ENCODE results near the gene WDFY4.

The WDFY4 gene

DNA sequence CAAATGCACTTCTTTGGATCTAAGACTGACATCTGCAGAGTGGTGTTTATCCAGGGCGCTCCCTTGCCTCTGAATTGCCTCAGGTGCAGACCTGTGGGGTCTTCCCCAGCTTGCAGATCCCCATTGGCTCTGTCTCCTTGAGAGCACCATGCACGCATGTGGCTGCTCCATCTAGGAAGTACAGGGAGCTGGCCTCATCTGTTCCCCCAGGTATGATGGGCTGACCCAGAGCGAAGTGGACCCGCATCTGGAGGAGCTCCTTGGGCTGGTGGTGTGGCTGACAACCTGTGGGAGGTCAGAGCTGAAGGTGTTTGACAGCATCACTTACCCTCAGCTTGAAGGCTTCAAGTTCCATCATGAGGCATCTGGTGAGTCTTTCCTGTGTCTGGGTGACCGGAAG lies 44.5 kb downstream of the WDFY4 start:
- H3K4me3 ChIP-seq (ENCODE audit: low read depth, low read length): no peak overlapping the region
- H3K9ac ChIP-seq: no peak overlapping the region
- no peak overlapping the region for H3K4me2 ChIP-seq (ENCODE audit: low read length)
- H3K9me3 ChIP-seq (ENCODE audit: control insufficient read depth, low read length): no peaks in the 10 kb centered on the region
- H3K79me2 ChIP-seq: no peaks in the 10 kb centered on the region
- TF ChIP-seq, protein P1, sequence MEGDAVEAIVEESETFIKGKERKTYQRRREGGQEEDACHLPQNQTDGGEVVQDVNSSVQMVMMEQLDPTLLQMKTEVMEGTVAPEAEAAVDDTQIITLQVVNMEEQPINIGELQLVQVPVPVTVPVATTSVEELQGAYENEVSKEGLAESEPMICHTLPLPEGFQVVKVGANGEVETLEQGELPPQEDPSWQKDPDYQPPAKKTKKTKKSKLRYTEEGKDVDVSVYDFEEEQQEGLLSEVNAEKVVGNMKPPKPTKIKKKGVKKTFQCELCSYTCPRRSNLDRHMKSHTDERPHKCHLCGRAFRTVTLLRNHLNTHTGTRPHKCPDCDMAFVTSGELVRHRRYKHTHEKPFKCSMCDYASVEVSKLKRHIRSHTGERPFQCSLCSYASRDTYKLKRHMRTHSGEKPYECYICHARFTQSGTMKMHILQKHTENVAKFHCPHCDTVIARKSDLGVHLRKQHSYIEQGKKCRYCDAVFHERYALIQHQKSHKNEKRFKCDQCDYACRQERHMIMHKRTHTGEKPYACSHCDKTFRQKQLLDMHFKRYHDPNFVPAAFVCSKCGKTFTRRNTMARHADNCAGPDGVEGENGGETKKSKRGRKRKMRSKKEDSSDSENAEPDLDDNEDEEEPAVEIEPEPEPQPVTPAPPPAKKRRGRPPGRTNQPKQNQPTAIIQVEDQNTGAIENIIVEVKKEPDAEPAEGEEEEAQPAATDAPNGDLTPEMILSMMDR (IDR thresholded peaks at IDR 0.05): no peak
- H3K36me3 ChIP-seq (ENCODE audit: control insufficient read depth, insufficient read depth, low read length): no peaks in the 10 kb centered on the region
- H3K27me3 ChIP-seq (ENCODE audit: control insufficient read depth, insufficient read depth, low read length): no peaks in the 10 kb centered on the region
- no peak overlapping the region for H2AFZ ChIP-seq
- no peaks in the 10 kb centered on the region for H3K4me1 ChIP-seq
- H3K27ac ChIP-seq: no peak overlapping the region

DNA sequence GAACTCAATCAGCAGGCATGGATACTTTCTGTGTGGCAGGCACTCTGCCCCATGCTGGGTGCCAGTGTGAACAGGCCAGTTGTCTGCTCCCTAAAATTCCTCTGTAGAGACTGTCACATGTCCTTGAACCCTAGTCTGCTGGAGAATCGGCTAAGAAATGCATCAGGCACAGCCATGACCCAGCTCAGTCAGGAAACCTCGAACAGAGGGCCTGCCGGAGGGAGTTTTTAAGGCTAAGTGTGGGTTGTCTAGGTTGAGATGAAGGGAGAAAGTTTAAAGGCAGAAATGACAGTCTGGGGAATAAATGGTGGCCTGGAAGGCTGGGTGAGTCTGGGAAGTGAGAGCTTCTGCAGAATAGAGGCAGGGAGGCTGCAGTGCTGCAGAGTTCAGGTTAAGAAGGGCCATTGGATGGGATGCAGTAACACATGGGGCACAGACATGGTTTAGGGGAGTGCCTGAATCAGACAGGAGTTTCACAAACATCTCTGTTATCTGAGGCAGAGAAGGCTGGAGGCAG lies 45.3 kb downstream of the WDFY4 start:
- Histone ChIP-seq H3K4me2 (ENCODE audit: low read length) (no peak overlapping the region), H3K4me1 (no peaks in the 10 kb centered on the region), H3K27ac (no peak overlapping the region), H3K9ac (no peak overlapping the region), H3K36me3 (ENCODE audit: control insufficient read depth, insufficient read depth, low read length) (no peaks in the 10 kb centered on the region), H3K9me3 (ENCODE audit: control insufficient read depth, low read length) (no peaks in the 10 kb centered on the region), H2AFZ (no peak overlapping the region), H3K4me3 (ENCODE audit: low read depth, low read length) (no peak overlapping the region), H3K79me2 (no peaks in the 10 kb centered on the region), H3K27me3 (ENCODE audit: control insufficient read depth, insufficient read depth, low read length) (no peaks in the 10 kb centered on the region)
- TF ChIP-seq, protein P1 (IDR thresholded peaks at IDR 0.05): no peak

DNA sequence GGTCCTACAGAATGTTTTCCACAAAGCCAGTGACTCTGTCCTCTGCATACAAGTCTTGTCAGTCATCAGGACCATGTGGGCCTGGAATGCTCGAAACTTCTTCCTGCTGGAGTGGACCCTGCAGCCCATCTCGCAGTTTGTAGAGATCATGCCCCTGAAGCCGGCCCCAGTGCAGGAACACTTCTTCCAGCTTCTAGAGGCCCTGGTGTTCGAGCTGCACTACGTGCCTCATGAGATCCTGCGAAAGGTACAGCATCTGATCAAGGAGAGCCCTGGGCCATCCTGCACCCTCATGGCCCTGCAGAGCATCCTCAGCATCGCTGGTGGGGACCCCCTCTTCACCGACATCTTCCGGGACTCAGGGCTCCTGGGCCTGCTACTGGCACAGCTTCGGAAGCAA lies 46.5 kb downstream of the WDFY4 start:
- Histone ChIP-seq H3K27ac (no peak overlapping the region), H3K4me2 (ENCODE audit: low read length) (no peak overlapping the region)

DNA sequence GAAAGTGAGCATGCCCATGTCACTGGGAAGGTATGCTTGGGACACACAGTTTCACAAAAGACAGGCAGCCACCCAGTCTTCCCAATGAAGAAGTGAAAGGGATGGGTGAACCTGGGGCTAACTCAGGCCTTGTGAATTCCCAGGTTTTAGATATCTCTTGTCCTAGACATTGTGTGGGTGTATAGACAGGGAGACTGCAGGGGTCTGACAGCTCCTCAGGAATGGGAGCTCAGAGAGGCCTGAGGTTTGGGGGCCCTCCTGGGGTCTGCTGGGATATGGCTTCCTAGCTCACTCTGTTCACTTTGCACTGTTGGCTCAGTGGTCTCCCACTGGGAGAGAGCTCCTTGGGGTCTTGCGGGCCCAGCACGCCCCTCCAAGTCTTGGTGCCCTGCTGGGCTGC lies 47.0 kb downstream of the WDFY4 start:
- Histone ChIP-seq H3K27me3 (ENCODE audit: control insufficient read depth, insufficient read depth, low read length) (no peaks in the 10 kb centered on the region), H3K36me3 (ENCODE audit: control insufficient read depth, insufficient read depth, low read length) (no peaks in the 10 kb centered on the region), H3K79me2 (no peaks in the 10 kb centered on the region), H3K9ac (no peak overlapping the region), H3K4me2 (ENCODE audit: low read length) (no peak overlapping the region), H3K27ac (no peak overlapping the region), H3K4me1 (no peaks in the 10 kb centered on the region), H2AFZ (no peak overlapping the region), H3K9me3 (ENCODE audit: control insufficient read depth, low read length) (no peaks in the 10 kb centered on the region), H3K4me3 (ENCODE audit: low read depth, low read length) (no peak overlapping the region)
- TF ChIP-seq, protein P1 (IDR thresholded peaks at IDR 0.05): no peak

More for the DNA sequence above, 46.5 kb downstream of the WDFY4 start:
- Histone ChIP-seq H3K4me1 (no peaks in the 10 kb centered on the region), H3K36me3 (ENCODE audit: control insufficient read depth, insufficient read depth, low read length) (no peaks in the 10 kb centered on the region), H3K79me2 (no peaks in the 10 kb centered on the region), H3K4me3 (ENCODE audit: low read depth, low read length) (no peak overlapping the region), H3K9me3 (ENCODE audit: control insufficient read depth, low read length) (no peaks in the 10 kb centered on the region), H2AFZ (no peak overlapping the region), H3K27me3 (ENCODE audit: control insufficient read depth, insufficient read depth, low read length) (no peaks in the 10 kb centered on the region), H3K9ac (no peak overlapping the region)
- TF ChIP-seq, protein P1 (IDR thresholded peaks at IDR 0.05): no peak

DNA sequence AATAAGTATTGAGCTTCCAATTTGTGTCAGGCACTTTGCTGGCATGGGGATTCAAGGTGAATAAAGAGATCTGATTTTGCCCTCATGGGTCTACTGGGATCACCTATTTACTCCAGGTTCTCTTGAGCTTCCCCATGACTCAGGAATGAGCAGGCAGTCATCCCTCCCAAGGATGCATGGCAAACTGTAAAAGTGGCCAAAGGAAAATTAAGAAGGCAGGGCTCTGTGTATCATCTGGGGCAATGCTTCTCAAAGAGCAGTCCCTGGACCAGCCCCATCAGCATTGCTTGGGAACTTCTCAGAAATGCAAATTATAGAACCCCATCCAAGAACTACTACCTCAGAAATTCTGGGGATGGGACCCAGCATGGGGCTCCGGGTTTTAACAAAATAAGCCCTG lies 48.7 kb downstream of the WDFY4 start:
- Histone ChIP-seq H3K36me3 (ENCODE audit: control insufficient read depth, insufficient read depth, low read length) (no peaks in the 10 kb centered on the region), H3K9me3 (ENCODE audit: control insufficient read depth, low read length) (no peaks in the 10 kb centered on the region)
- TF ChIP-seq, protein P1 (IDR thresholded peaks at IDR 0.05): no peak

More for the DNA sequence above, 48.7 kb downstream of the WDFY4 start:
- no peak overlapping the region for H3K27ac ChIP-seq
- H3K9ac ChIP-seq: no peak overlapping the region
- H3K4me2 ChIP-seq (ENCODE audit: low read length): no peak overlapping the region
- no peaks in the 10 kb centered on the region for H3K4me1 ChIP-seq
- no peaks in the 10 kb centered on the region for H3K79me2 ChIP-seq
- H3K4me3 ChIP-seq (ENCODE audit: low read depth, low read length): no peak overlapping the region
- H3K27me3 ChIP-seq (ENCODE audit: control insufficient read depth, insufficient read depth, low read length): no peaks in the 10 kb centered on the region
- no peak overlapping the region for H2AFZ ChIP-seq
